H1 (cell line): ENCODE data around the gene CNOT9. TPM values are rescaled to one million over a fixed set of nuclear protein-coding genes. Genes with fewer than 3 reads are reported as not detected.

Experiments
- CREB1 ChIP-seq: IDR thresholded peaks from 2 replicates; pipeline ENCODE4 v1.6.1; 2012; ENCODE audit warnings: inconsistent platforms
- polyA plus RNA-seq, 7 experiments: library from polyadenylated mRNA; depleted of rRNA in 3 of 7; stranded (reverse) in 5 of 7; unstranded in 2 of 7; fragments of >200 nt in 5 of 7; fragments of 200-250 nt in 2 of 7; gene quantifications; 1 replicate in 5 of 7; 2 replicates in 1 of 7; 4 replicates in 1 of 7; pipeline versions ENCODE4 v1.2.1 to v1.2.3, GENCODE V29; 2011 to 2013; ENCODE audit warnings: missing spikeins in 2 of 7, mixed read lengths in 2 of 7
- total RNA-seq: library from RNA; stranded (reverse); fragmentation: NEBNext Ultra II Directional; extraction: Animal tissue kit (Norgen Biotek cat#: 25700); gene quantifications from 2 replicates; pipeline ENCODE4 v1.2.1, GENCODE V29; 2021

Gene CNOT9
- total and polyA plus RNA-seq, 2 of the 8 experiments (the other 6 are each of a cell fraction or from before 2014, with no cell fraction given): 79.3 to 81.2 TPM

DNA sequence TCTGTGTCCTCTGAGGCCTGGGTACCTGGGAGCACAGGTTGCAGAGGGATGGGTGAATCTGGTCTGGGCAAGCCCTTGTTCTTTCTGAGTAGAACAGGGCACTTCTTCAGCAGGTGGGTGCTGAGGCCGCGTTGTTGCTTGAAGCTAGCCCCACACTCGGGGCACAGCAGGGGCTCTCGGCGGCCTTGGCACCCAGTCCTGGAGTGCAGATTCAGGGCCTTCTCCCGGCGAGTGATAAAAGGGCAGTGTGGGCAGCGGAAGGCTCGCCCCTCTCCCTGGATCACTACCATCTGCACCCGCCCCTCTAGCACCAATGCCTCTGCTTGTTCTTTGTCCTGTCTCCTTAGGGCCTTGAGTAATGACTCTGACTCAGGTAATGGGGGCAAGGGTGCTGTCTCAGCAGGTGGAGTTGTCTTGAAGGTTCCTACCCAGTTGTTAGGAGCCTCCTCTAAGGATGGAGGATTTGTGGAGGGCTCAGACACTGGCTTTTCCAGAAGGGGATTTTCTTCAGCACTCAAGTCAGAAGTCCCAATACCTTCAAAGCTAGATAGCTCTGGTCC, 75.2 kb downstream of the CNOT9 start (continued):
- no peak for TF ChIP-seq CREB1
